ENCODE measurements around the gene CSPG4.
A peak's percentile ranks its signal among the peaks of the same experiment; 100 is the strongest.

- peak; percentile 20 for TF ChIP-seq CTCF (IDR thresholded peaks at IDR 0.05)
- TF ChIP-seq EZH2 (IDR thresholded peaks at IDR 0.05; ENCODE audit: borderline replicate concordance, insufficient read depth, low read depth, low read length, poor library complexity, severe bottlenecking), result no peak
These were observed 65.1 kb downstream of the CSPG4 start, which contains the start of gene SNX33 for GRCh38 chr15:75647370-75648155.
